Measurements from ENCODE around the gene GAP43.

The GAP43 gene

DNA sequence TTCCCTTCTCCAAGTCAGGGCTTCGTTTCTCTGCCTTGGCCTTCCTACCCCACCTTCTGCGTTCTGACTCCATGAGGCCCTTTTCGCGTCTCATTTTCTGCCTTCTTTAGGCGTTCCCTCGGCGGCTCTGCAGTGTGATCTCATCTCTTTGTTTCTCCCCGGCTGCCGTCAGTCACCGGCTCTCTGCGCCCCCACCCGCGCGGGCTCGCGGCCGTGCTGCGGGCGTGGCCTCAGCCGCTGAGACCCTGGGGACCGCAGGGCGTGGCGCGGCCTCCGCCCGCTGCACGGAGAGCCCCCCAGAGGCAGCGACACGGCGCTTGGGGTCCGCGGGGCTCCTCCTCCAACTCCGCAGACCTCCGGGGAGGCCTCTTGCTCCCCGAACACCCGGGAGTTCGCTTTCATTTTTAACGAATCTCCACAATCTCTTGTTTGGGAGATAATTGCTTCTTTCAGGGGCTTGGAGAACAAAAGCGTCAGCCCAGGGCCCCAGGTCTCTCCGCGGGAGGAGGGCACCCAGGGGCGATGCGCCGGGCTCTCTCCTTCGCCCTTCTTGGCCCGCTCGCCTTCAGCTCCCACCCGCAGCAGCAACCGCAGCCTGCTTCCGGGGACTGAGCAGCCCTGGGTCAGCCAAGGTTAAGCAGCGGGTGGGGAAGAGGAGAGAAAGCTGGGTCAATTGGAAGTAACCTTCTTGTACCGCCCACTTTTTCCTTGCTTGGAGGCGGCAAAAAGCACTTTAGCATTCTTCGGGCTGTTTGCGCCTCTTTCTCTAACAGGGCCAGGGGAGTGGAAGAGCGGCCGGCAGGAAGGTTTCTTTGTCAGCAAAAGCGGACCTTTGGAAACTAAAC is 35.2 kb downstream of the GAP43 start:
- TF ChIP-seq, protein P1, sequence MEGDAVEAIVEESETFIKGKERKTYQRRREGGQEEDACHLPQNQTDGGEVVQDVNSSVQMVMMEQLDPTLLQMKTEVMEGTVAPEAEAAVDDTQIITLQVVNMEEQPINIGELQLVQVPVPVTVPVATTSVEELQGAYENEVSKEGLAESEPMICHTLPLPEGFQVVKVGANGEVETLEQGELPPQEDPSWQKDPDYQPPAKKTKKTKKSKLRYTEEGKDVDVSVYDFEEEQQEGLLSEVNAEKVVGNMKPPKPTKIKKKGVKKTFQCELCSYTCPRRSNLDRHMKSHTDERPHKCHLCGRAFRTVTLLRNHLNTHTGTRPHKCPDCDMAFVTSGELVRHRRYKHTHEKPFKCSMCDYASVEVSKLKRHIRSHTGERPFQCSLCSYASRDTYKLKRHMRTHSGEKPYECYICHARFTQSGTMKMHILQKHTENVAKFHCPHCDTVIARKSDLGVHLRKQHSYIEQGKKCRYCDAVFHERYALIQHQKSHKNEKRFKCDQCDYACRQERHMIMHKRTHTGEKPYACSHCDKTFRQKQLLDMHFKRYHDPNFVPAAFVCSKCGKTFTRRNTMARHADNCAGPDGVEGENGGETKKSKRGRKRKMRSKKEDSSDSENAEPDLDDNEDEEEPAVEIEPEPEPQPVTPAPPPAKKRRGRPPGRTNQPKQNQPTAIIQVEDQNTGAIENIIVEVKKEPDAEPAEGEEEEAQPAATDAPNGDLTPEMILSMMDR (IDR thresholded peaks at IDR 0.05), result no peak

- TF ChIP-seq, protein P1 (IDR thresholded peaks at IDR 0.05), result no peak
Observed at GRCh38 chr3:115659253-115660220, 36.2 kb downstream of the GAP43 start.

DNA sequence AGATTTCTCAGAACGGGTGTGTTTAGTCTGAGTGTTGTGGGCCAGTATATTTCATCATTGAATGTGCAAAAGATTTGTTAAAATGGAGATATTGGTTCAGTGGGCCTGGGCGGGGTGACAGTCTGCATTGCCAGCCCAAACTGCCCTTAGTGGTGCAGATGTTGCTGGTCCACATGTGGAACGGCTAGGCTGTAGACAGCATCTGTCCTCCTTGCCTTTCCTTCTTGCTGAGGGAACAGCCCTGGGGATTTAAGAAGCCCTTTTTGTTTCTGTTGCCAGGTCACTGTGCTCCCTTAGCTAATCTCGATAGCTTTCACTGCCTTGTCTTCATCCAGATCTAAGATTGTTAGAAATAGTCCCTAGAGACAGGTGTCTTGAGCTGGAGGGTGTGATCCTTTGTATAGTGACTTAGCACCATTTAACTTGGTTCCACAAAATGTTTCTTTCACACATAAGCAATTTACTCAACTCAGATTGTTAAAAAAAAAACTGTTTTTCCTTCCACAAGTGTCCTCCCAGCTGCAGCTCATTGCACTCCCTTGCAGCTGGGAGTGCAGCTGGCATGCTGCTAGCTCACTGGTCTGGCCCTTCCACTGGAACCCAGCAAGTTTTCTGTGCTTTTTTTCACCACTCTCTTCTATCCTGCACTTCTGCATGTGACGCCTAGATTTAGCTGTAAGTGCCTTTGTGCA is 37.5 kb downstream of the GAP43 start:
- TF ChIP-seq, protein P1 (IDR thresholded peaks at IDR 0.05), result no peak

DNA sequence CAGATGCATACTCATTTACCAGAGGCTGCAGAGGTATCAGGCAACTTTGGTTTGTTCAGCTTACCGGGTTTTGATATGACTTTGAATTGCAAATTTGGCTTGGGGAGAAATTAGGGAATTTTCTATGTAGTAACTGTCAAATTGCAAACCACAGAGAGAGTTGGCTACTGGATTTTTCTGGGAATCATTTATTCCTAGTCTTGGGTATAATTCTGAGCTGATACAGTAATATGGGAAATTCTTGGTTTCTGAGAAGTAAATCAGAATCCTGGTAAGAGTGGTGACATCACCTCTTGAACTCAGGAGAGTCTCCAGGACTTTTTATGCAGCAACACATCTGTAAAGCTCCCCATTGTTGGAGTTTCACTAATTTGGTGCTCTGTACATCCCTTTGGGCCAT is 39.0 kb downstream of the GAP43 start:
- TF ChIP-seq, protein P1 (IDR thresholded peaks at IDR 0.05), result no peak

DNA sequence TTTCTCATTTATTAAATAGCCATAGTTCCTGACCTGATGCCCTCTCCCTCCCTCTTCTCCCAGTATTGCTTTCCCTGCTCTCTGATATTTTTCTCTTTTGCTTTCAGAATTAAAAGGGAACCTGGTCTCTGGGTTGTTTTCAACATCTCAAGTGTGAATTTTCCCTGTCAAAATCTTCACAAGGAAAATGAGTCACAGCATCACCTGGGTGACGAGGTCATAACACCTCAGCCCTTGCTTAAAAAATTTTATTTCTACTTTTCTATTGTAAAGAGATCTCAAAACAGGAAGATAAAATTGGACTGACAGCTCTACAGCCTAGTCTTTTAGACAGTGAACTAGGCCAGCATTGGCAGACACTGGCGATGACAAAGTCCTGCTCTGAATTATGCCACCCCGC is 40.1 kb downstream of the GAP43 start:
- TF ChIP-seq, protein P1 (IDR thresholded peaks at IDR 0.05), result no peak

- TF ChIP-seq, protein P1 (IDR thresholded peaks at IDR 0.05), result no peak
Observed at GRCh38 chr3:115666081-115666480, 42.8 kb downstream of the GAP43 start.
